Upper lobe of left lung (tissue), 4 donors: ENCODE data around the gene FGA.

ENCODE experiments used
- CTCF ChIP-seq, 6 experiments: fragments of 450-650 bp in 4 of 6; fragments of 200-600 bp in 2 of 6; sonication (generic) in 2 of 6; IDR thresholded peaks; one replicate each; pipeline ENCODE4 v1.5.1; 2016 to 2019; ENCODE audit warnings: antibody characterized with exemption in 6 of 6
- EP300 ChIP-seq, 4 donors: sonication (generic); formaldehyde crosslinking; IDR thresholded peaks; one replicate each; pipeline ENCODE4 v1.5.1; 2017; ENCODE audit warnings: antibody characterized with exemption in 4 of 4, control low read depth in 2 of 4
- POLR2A ChIP-seq, 4 donors: fragments of 450-650 bp; IDR thresholded peaks; one replicate each; pipeline ENCODE4 v1.5.1; 2016 to 2017; ENCODE audit warnings: antibody characterized with exemption in 4 of 4, mild to moderate bottlenecking in 2 of 4
- POLR2AphosphoS5 ChIP-seq, 2 donors: sonication (generic); formaldehyde crosslinking; IDR thresholded peaks; one replicate each; pipeline ENCODE4 v1.5.1; 2017; ENCODE audit warnings: antibody characterized with exemption in 2 of 2

GRCh38 chr4:154622598-154622997 is 32.1 kb upstream of the FGA start:
- TF ChIP-seq CTCF (IDR thresholded peaks at IDR 0.05), result peak in 5 of 6 experiments; percentile 11 to 55 (median 42)
- no peak for TF ChIP-seq POLR2AphosphoS5 (IDR thresholded peaks at IDR 0.05)
- no peak for TF ChIP-seq POLR2A (IDR thresholded peaks at IDR 0.05)
- TF ChIP-seq EP300 (IDR thresholded peaks at IDR 0.05), result no peak
